Tibial nerve (tissue), 4 donors: ENCODE measurements around the gene MS4A7. TPM values are rescaled to one million over a fixed set of nuclear protein-coding genes. Genes with fewer than 3 reads are reported as not detected.

Experiments used
- DNase-seq, 2 donors: peaks; one replicate each; pipeline ENCODE4 v3.0.0-alpha.2; 2019; ENCODE audit warnings: low spot score in 2 of 2
- H3K27ac ChIP-seq, 4 donors: fragments of 200-600 bp; sonication (generic) in 3 of 4; one replicate each; pipeline ENCODE4 v1.5.1; 2017 to 2019; ENCODE audit warnings: mild to moderate bottlenecking in 1 of 4
- H3K27me3 ChIP-seq, 2 donors: fragments of 200-600 bp; sonication (generic) in 1 of 2; one replicate each; pipeline versions ENCODE4 v1.5.1 to v1.6.0; 2017 to 2019
- H3K36me3 ChIP-seq, 3 donors: fragments of 200-600 bp; sonication (generic); one replicate each; pipeline ENCODE4 v1.5.1; 2018 to 2019
- H3K4me1 ChIP-seq, 4 donors: fragments of 200-600 bp; sonication (generic) in 3 of 4; one replicate each; pipeline ENCODE4 v1.5.1; 2017 to 2019
- H3K4me3 ChIP-seq, 4 donors: fragments of 200-600 bp; sonication (generic) in 3 of 4; one replicate each; pipeline ENCODE4 v1.5.1; 2017 to 2019; ENCODE audit warnings: mild to moderate bottlenecking in 1 of 4, moderate library complexity in 1 of 4
- H3K9me3 ChIP-seq, 4 donors: fragments of 200-600 bp; sonication (generic) in 3 of 4; one replicate each; pipeline ENCODE4 v1.5.1; 2017 to 2019
- CTCF ChIP-seq, 5 experiments: fragments of 200-600 bp in 3 of 5; fragments of 450-650 bp in 2 of 5; sonication (generic) in 3 of 5; IDR thresholded peaks; one replicate each; pipeline ENCODE4 v1.5.1; 2016 to 2019; ENCODE audit warnings: antibody characterized with exemption in 5 of 5, mild to moderate bottlenecking in 3 of 5, moderate library complexity in 2 of 5
- EP300 ChIP-seq, 2 donors: sonication (generic); formaldehyde crosslinking; IDR thresholded peaks; one replicate each; pipeline ENCODE4 v1.6.1; 2017; ENCODE audit warnings: antibody characterized with exemption in 2 of 2, mild to moderate bottlenecking in 1 of 2
- POLR2A ChIP-seq, 2 donors: fragments of 450-650 bp; IDR thresholded peaks; one replicate each; pipeline ENCODE4 v1.6.1; 2017; ENCODE audit warnings: antibody characterized with exemption in 2 of 2, mild to moderate bottlenecking in 2 of 2, moderate library complexity in 2 of 2
- WGBS, 2 donors: methylation state at CpG; one replicate each; pipeline ENCODE4 v1.1.5; 2018; 5-methylcytosine and 5-hydroxymethylcytosine counted together
- total RNA-seq, 4 donors: library from RNA; depleted of rRNA; stranded (reverse); fragments of >200 nt; gene quantifications; one replicate each; pipeline ENCODE4 v1.1.0, GENCODE V29; 2016

MS4A7 gene
- total RNA-seq, 4 donors from 2014 or later = 20.1 to 77.1 (median 41.7) TPM

DNA sequence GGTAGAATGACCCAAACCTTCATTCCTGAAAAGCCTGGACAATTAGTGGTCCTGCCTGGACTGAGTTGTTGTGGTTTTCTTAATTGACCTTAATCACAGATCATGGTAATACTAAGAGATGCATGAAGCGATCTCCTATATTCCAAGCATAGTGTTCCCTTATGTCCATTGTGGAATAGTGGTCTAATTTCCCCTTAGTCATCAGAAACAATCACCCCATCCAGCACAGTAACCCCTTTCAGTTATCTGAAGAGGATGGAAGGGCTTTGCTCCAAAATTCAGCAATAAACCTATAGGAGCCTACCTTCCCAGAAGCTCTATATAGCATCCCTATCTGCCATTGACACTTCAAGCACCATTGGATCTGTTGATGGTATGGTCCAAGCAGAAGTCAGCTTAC is 44.3 kb downstream of the MS4A7 start:
- DNase-seq = no peak
- WGBS, 2 donors = 77 to 83% methylated on average over 1 of the region's 1 CpG
- Histone ChIP-seq H3K4me3 (no peak overlapping the region), H3K9me3 (peaks cover 0 to 9% (median 0%) of the 10 kb centered on the region in 4 donors), H3K36me3 (no peaks in the 10 kb centered on the region), H3K27ac (no peak overlapping the region), H3K4me1 (no peaks in the 10 kb centered on the region), H3K27me3 (no peaks in the 10 kb centered on the region)
- TF ChIP-seq CTCF (IDR thresholded peaks at IDR 0.05) = no peak
- no peak for TF ChIP-seq EP300 (IDR thresholded peaks at IDR 0.05)
- TF ChIP-seq POLR2A (IDR thresholded peaks at IDR 0.05) = no peak

GRCh38 chr11:60428517-60428916 is 50.2 kb downstream of the MS4A7 start:
- no peak for DNase-seq
- H3K4me1 ChIP-seq = no peaks in the 10 kb centered on the region
- no peak overlapping the region for H3K4me3 ChIP-seq
- H3K27ac ChIP-seq = no peak overlapping the region
- H3K27me3 ChIP-seq = no peaks in the 10 kb centered on the region
- TF ChIP-seq CTCF (IDR thresholded peaks at IDR 0.05) (no peak), EP300 (IDR thresholded peaks at IDR 0.05) (no peak), POLR2A (IDR thresholded peaks at IDR 0.05) (no peak)
- no peaks in the 10 kb centered on the region for H3K9me3 ChIP-seq
- no peaks in the 10 kb centered on the region for H3K36me3 ChIP-seq
- 59 to 60% methylated on average over 2 of the region's 2 CpGs for WGBS, 2 donors

GRCh38 chr11:60429272-60429671 is 50.9 kb downstream of the MS4A7 start, which contains the start of gene MS4A5:
TSS of gene MS4A5 (plus strand) at chr11:60429572. CDS start at chr11:60429675, 103 bp downstream.
- Histone ChIP-seq H3K27me3 (no peaks in the 10 kb centered on the region), H3K27ac (no peak within 1 kb of the TSS), H3K4me3 (no peak within 1 kb of the TSS), H3K4me1 (no peaks in the 10 kb centered on the region), H3K9me3 (no peaks in the 10 kb centered on the region), H3K36me3 (no peaks in the 10 kb centered on the region)
- WGBS, 2 donors = 97 to 98% methylated on average over 5 of the region's 5 CpGs
- TF ChIP-seq POLR2A (IDR thresholded peaks at IDR 0.05) (no peak), EP300 (IDR thresholded peaks at IDR 0.05) (no peak)
- no peak for DNase-seq

- H3K9me3 ChIP-seq = no peaks in the 10 kb centered on the region
- H3K27ac ChIP-seq = no peak overlapping the region
- no peak for TF ChIP-seq POLR2A (IDR thresholded peaks at IDR 0.05)
- no peak for TF ChIP-seq EP300 (IDR thresholded peaks at IDR 0.05)
- TF ChIP-seq CTCF (IDR thresholded peaks at IDR 0.05) = no peak
- WGBS, 2 donors = 79 to 88% methylated on average over 2 of the region's 2 CpGs
- no peak overlapping the region for H3K4me3 ChIP-seq
- no peaks in the 10 kb centered on the region for H3K4me1 ChIP-seq
- no peak for DNase-seq
- H3K27me3 ChIP-seq = no peaks in the 10 kb centered on the region
- no peaks in the 10 kb centered on the region for H3K36me3 ChIP-seq
Observed at GRCh38 chr11:60431251-60431650, 52.9 kb downstream of the MS4A7 start.

DNA sequence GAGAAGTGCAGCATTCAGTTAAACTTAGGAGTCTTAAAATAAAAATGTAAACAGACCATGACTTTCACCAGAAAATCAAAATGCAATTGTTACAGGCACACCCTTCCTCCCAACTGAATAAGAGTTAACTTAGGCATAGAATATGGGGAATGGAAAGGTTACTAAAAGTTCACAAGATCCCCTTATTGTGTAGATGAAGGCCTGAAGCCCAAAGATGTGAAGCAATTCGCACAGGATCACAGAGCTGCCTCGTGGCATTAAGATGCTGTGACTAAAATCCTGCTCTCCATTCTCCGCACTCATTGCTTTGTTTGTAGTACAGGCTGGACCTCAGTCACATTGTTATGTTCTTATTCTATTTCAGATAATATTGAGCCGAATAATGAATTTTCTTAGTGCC is 55.1 kb downstream of the MS4A7 start:
- DNase-seq = no peak
- Histone ChIP-seq H3K27ac (no peak overlapping the region), H3K4me1 (no peaks in the 10 kb centered on the region), H3K36me3 (no peaks in the 10 kb centered on the region), H3K4me3 (no peak overlapping the region), H3K9me3 (no peaks in the 10 kb centered on the region), H3K27me3 (no peaks in the 10 kb centered on the region)
- 55 to 58% methylated on average over 4 of the region's 4 CpGs for WGBS, 2 donors
- TF ChIP-seq POLR2A (IDR thresholded peaks at IDR 0.05) (no peak), EP300 (IDR thresholded peaks at IDR 0.05) (no peak), CTCF (IDR thresholded peaks at IDR 0.05) (no peak)

Other genes starting within 250 kb of the MS4A7 start
- 100 to 1,000 TPM in 1 of 4 donors, 10 to 100 TPM in 3; 53.1 to 103 (median 71.4) TPM for gene MS4A6A, start 195.4 kb upstream of the MS4A7 start, total RNA-seq
- 10 to 100 TPM in 3 of 4 donors, 1 to 10 TPM in 1; 4.8 to 15.9 (median 13.2) TPM for gene MS4A4E, start 135.4 kb upstream of the MS4A7 start, total RNA-seq
- gene MS4A4A, start 97.9 kb upstream of the MS4A7 start, total RNA-seq = 10 to 100 TPM; 27.8 to 55.8 (median 38.3) TPM
- not detected for gene MS4A6E, start 51.3 kb upstream of the MS4A7 start, total RNA-seq
- 1 to 10 TPM in 3 of 4 donors, under 1 TPM in 1; 0.39 to 8.7 (median 4.1) TPM for gene MS4A14, start 17.9 kb downstream of the MS4A7 start, total RNA-seq
- gene MS4A5, start 51.0 kb downstream of the MS4A7 start, total RNA-seq = not detected
- gene MS4A1, start 77.3 kb downstream of the MS4A7 start, total RNA-seq = 1 to 10 TPM in 1 of 4 donors, not detected in 3; 1.3 TPM
- gene MS4A12, start 114.2 kb downstream of the MS4A7 start, total RNA-seq = not detected
- gene MS4A13, start 136.9 kb downstream of the MS4A7 start, total RNA-seq = not detected